Activated naive CD8-positive, alpha-beta T cell treated with anti-CD3 and anti-CD28 coated beads, Interleukin-2, amount 50 U/mL, for 16 hours (primary cell): Measurements from ENCODE around the gene CTBP1.

Source experiments
- DNase-seq: peaks from one replicate; pipeline ENCODE4 v3.0.0-alpha.2; 2020; ENCODE audit warnings: low read depth, low spot score

The CTBP1 gene

GRCh38 chr4:1196421-1197183 is 52.3 kb downstream of the CTBP1 start:
- DNase-seq: no peak

- DNase-seq: no peak
These were observed 53.0 kb downstream of the CTBP1 start for GRCh38 chr4:1195891-1196401.

- DNase-seq: no peak
These were observed 53.7 kb downstream of the CTBP1 start for GRCh38 chr4:1195109-1195671.

- no peak for DNase-seq
These were observed 54.7 kb downstream of the CTBP1 start for GRCh38 chr4:1194010-1194900.

- DNase-seq: no peak
These were observed 55.5 kb downstream of the CTBP1 start for GRCh38 chr4:1193206-1194009.

- DNase-seq: no peak
These were observed 56.3 kb downstream of the CTBP1 start for GRCh38 chr4:1192493-1193205.

GRCh38 chr4:1192091-1192492 is 56.8 kb downstream of the CTBP1 start:
- no peak for DNase-seq

- no peak for DNase-seq
These were observed 57.3 kb downstream of the CTBP1 start for GRCh38 chr4:1191621-1192020.

- no peak for DNase-seq
These were observed 61.7 kb downstream of the CTBP1 start for GRCh38 chr4:1187182-1187581.

- no peak for DNase-seq
These were observed 64.8 kb downstream of the CTBP1 start for GRCh38 chr4:1183985-1184773.

GRCh38 chr4:1182313-1182712 is 66.6 kb downstream of the CTBP1 start:
- DNase-seq: no peak

- no peak for DNase-seq
These were observed 68.3 kb downstream of the CTBP1 start for GRCh38 chr4:1180663-1181062.

- no peak for DNase-seq
These were observed 69.0 kb downstream of the CTBP1 start for GRCh38 chr4:1179976-1180375.

- no peak for DNase-seq
These were observed 69.9 kb downstream of the CTBP1 start for GRCh38 chr4:1179089-1179441.

GRCh38 chr4:1178300-1179088 is 70.4 kb downstream of the CTBP1 start:
- DNase-seq: no peak

GRCh38 chr4:1177274-1178141 is 71.4 kb downstream of the CTBP1 start:
- no peak for DNase-seq

- no peak for DNase-seq
These were observed 72.3 kb downstream of the CTBP1 start for GRCh38 chr4:1176398-1177273.
